B cell (primary cell): ENCODE measurements around the gene NBDY.

Source experiments
- EZH2 ChIP-seq: IDR thresholded peaks from 2 replicates; pipeline ENCODE4 v1.6.1; 2012; ENCODE audit warnings: borderline replicate concordance, low read depth, mild to moderate bottlenecking, moderate library complexity, low read length; ENCODE audit not compliant: insufficient read depth, poor library complexity, severe bottlenecking
- TF ChIP-seq, protein P1 (sequence below): fragments of 200-600 bp; IDR thresholded peaks from one replicate; pipeline ENCODE4 v1.8.0; 2022; ENCODE audit warnings: antibody characterized with exemption, mild to moderate bottlenecking

DNA sequence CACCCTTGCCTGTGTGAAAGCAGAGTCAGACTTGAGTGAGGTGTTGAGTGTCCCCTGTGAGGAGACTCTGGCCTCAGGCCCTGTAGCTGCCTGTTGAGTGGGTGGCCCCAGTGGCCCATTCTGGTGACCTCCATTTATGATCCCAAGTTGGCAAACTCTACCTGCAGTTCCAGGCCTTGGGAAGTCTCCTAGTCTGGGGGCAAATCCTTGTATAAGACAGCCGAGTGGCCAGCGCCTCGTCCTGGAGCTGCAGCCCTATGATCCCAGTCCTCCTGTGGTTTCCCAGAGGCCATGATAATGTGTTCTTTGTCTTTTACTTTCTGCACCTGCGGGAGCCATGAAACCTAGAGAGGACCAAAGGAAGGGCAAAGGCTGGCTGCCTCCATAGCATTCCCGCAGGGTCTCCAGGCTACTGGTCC lies 58.7 kb downstream of the NBDY start:
- TF ChIP-seq, protein P1, sequence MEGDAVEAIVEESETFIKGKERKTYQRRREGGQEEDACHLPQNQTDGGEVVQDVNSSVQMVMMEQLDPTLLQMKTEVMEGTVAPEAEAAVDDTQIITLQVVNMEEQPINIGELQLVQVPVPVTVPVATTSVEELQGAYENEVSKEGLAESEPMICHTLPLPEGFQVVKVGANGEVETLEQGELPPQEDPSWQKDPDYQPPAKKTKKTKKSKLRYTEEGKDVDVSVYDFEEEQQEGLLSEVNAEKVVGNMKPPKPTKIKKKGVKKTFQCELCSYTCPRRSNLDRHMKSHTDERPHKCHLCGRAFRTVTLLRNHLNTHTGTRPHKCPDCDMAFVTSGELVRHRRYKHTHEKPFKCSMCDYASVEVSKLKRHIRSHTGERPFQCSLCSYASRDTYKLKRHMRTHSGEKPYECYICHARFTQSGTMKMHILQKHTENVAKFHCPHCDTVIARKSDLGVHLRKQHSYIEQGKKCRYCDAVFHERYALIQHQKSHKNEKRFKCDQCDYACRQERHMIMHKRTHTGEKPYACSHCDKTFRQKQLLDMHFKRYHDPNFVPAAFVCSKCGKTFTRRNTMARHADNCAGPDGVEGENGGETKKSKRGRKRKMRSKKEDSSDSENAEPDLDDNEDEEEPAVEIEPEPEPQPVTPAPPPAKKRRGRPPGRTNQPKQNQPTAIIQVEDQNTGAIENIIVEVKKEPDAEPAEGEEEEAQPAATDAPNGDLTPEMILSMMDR = no peak
- TF ChIP-seq EZH2 = no peak
